IPS-15b (cell line): Measurements from ENCODE around the gene RNASE1.
"Not testable (repeated sequence)": the region's sequence is repeated elsewhere in the genome, so short reads cannot be mapped to it uniquely, and the experiment has no call there.

Experiments used
- H3K27me3 ChIP-seq: one replicate; pipeline ENCODE4 v1.6.1; 2013; ENCODE audit warnings: low read length; ENCODE audit not compliant: control insufficient read depth, insufficient read depth
- H3K36me3 ChIP-seq: one replicate; pipeline ENCODE4 v1.6.1; 2013; ENCODE audit warnings: low read length; ENCODE audit not compliant: control insufficient read depth, insufficient read depth
- H3K4me1 ChIP-seq: one replicate; pipeline ENCODE4 v1.6.1; 2013; ENCODE audit warnings: mild to moderate bottlenecking, low read length; ENCODE audit not compliant: control insufficient read depth, insufficient read depth
- H3K4me3 ChIP-seq: one replicate; pipeline ENCODE4 v1.5.1; 2013; ENCODE audit warnings: low read depth, low read length
- H3K9ac ChIP-seq: one replicate; pipeline ENCODE4 v1.6.1; 2013; ENCODE audit warnings: low read depth, mild to moderate bottlenecking, low read length
- H3K9me3 ChIP-seq: one replicate; pipeline ENCODE4 v1.6.1; 2013; ENCODE audit warnings: mild to moderate bottlenecking, low read length; ENCODE audit not compliant: control insufficient read depth, insufficient read depth

RNASE1 gene

GRCh38 chr14:20826666-20827065 is 24.0 kb upstream of the RNASE1 start:
- not testable (repeated sequence) for H3K36me3 ChIP-seq, H3K9me3 ChIP-seq, H3K4me3 ChIP-seq, H3K27me3 ChIP-seq, H3K9ac ChIP-seq, H3K4me1 ChIP-seq

- H3K9me3 ChIP-seq = peaks cover 4% of the 10 kb centered on the region
- H3K27me3 ChIP-seq = no peaks in the 10 kb centered on the region
- H3K4me1 ChIP-seq = peaks cover 16% of the 10 kb centered on the region
- H3K36me3 ChIP-seq = no peaks in the 10 kb centered on the region
- H3K4me3 ChIP-seq = no peak overlapping the region
- no peak overlapping the region for H3K9ac ChIP-seq
Measured at GRCh38 chr14:20823859-20824258, 21.2 kb upstream of the RNASE1 start.

GRCh38 chr14:20821521-20822108 is 19.0 kb upstream of the RNASE1 start:
- H3K9me3 ChIP-seq, H3K27me3 ChIP-seq, H3K36me3 ChIP-seq, H3K4me3 ChIP-seq, H3K9ac ChIP-seq: not testable (repeated sequence)
- peaks cover 16% of the 10 kb centered on the region for H3K4me1 ChIP-seq

- Histone ChIP-seq H3K4me1 (peaks cover 16% of the 10 kb centered on the region), H3K9ac (no peak overlapping the region), H3K36me3 (no peaks in the 10 kb centered on the region), H3K9me3 (no peaks in the 10 kb centered on the region), H3K27me3 (no peaks in the 10 kb centered on the region), H3K4me3 (no peak overlapping the region)
Measured at GRCh38 chr14:20820063-20820904, 17.6 kb upstream of the RNASE1 start.

- H3K4me3 ChIP-seq = no peak overlapping the region
- no peaks in the 10 kb centered on the region for H3K9me3 ChIP-seq
- peaks cover 16% of the 10 kb centered on the region for H3K4me1 ChIP-seq
- H3K9ac ChIP-seq = no peak overlapping the region
- no peaks in the 10 kb centered on the region for H3K36me3 ChIP-seq
- H3K27me3 ChIP-seq = no peaks in the 10 kb centered on the region
Measured at GRCh38 chr14:20818861-20819260, 16.2 kb upstream of the RNASE1 start.

GRCh38 chr14:20815946-20816345 is 13.3 kb upstream of the RNASE1 start:
- not testable (repeated sequence) for H3K4me1 ChIP-seq, H3K9me3 ChIP-seq, H3K27me3 ChIP-seq, H3K9ac ChIP-seq, H3K36me3 ChIP-seq, H3K4me3 ChIP-seq

GRCh38 chr14:20811986-20812975 is 9.6 kb upstream of the RNASE1 start:
- no peaks in the 10 kb centered on the region for H3K9me3 ChIP-seq
- H3K4me1 ChIP-seq = no peaks in the 10 kb centered on the region
- H3K4me3 ChIP-seq = no peak overlapping the region
- H3K9ac ChIP-seq = no peak overlapping the region
- H3K27me3 ChIP-seq = no peaks in the 10 kb centered on the region
- no peaks in the 10 kb centered on the region for H3K36me3 ChIP-seq

GRCh38 chr14:20809917-20810316 is 7.3 kb upstream of the RNASE1 start:
- no peak overlapping the region for H3K9ac ChIP-seq
- H3K4me1 ChIP-seq = peaks cover 5% of the 10 kb centered on the region
- H3K36me3 ChIP-seq = no peaks in the 10 kb centered on the region
- H3K9me3 ChIP-seq = no peaks in the 10 kb centered on the region
- H3K4me3 ChIP-seq = no peak overlapping the region
- no peaks in the 10 kb centered on the region for H3K27me3 ChIP-seq

- Histone ChIP-seq H3K36me3 (no peaks in the 10 kb centered on the region), H3K27me3 (no peaks in the 10 kb centered on the region), H3K9me3 (no peaks in the 10 kb centered on the region), H3K4me1 (peaks cover 5% of the 10 kb centered on the region), H3K4me3 (no peak overlapping the region), H3K9ac (no peak overlapping the region)
Measured at GRCh38 chr14:20808162-20808483, 5.5 kb upstream of the RNASE1 start.

GRCh38 chr14:20807304-20808161 is 4.9 kb upstream of the RNASE1 start:
- no peaks in the 10 kb centered on the region for H3K36me3 ChIP-seq
- H3K4me1 ChIP-seq = peaks cover 5% of the 10 kb centered on the region
- no peak overlapping the region for H3K4me3 ChIP-seq
- no peaks in the 10 kb centered on the region for H3K27me3 ChIP-seq
- no peaks in the 10 kb centered on the region for H3K9me3 ChIP-seq
- no peak overlapping the region for H3K9ac ChIP-seq

- no peak overlapping the region for H3K9ac ChIP-seq
- H3K9me3 ChIP-seq = no peaks in the 10 kb centered on the region
- no peak overlapping the region for H3K4me3 ChIP-seq
- H3K36me3 ChIP-seq = no peaks in the 10 kb centered on the region
- peaks cover 5% of the 10 kb centered on the region for H3K4me1 ChIP-seq
- H3K27me3 ChIP-seq = no peaks in the 10 kb centered on the region
Measured at GRCh38 chr14:20805485-20805884, 2.8 kb upstream of the RNASE1 start.
